ENCODE measurements around the gene MUS81.
A peak's percentile ranks its signal among the peaks of the same experiment; 100 is the strongest.

Gene MUS81

GRCh38 chr11:65872586-65873317 lies 12.5 kb downstream of the MUS81 start, which contains the start of gene EFEMP2:
Gene EFEMP2 (minus strand): TSS chr11:65872800. CDS start chr11:65872354, 446 bp downstream.
- no peak for DNase-seq (ENCODE audit: low read depth in 2 of 2)

- peak; percentile 94 to 95 for DNase-seq (ENCODE audit: low read depth in 2 of 2)
Measured at GRCh38 chr11:65873318-65874156, 13.3 kb downstream of the MUS81 start.

GRCh38 chr11:65879617-65880016 lies 19.4 kb downstream of the MUS81 start, which contains the start of gene CTSW:
Gene CTSW (plus strand): TSS chr11:65879837. CDS start chr11:65879855, 18 bp downstream.
- DNase-seq (ENCODE audit: low read depth in 2 of 2): no peak

- no peak for DNase-seq (ENCODE audit: low read depth in 2 of 2)
Measured at GRCh38 chr11:65880027-65880426, 19.8 kb downstream of the MUS81 start.

- no peak for DNase-seq (ENCODE audit: low read depth in 2 of 2)
Measured at GRCh38 chr11:65880844-65881421, 20.7 kb downstream of the MUS81 start.

- no peak for DNase-seq (ENCODE audit: low read depth in 2 of 2)
Measured at GRCh38 chr11:65882120-65883057, 22.2 kb downstream of the MUS81 start.

- DNase-seq (ENCODE audit: low read depth in 2 of 2): no peak
Measured at GRCh38 chr11:65883058-65883761, 23.0 kb downstream of the MUS81 start.

GRCh38 chr11:65883786-65884715 lies 23.8 kb downstream of the MUS81 start:
- no peak for DNase-seq (ENCODE audit: low read depth in 2 of 2)

- peak; percentile 71 to 73 for DNase-seq (ENCODE audit: low read depth in 2 of 2)
Measured at GRCh38 chr11:65884716-65885092, 24.5 kb downstream of the MUS81 start.

GRCh38 chr11:65885231-65885630 lies 25.0 kb downstream of the MUS81 start:
- DNase-seq (ENCODE audit: low read depth in 2 of 2): no peak

- DNase-seq (ENCODE audit: low read depth in 2 of 2): no peak
Measured at GRCh38 chr11:65885808-65886536, 25.7 kb downstream of the MUS81 start.

GRCh38 chr11:65886826-65887722 lies 26.8 kb downstream of the MUS81 start:
- DNase-seq (ENCODE audit: low read depth in 2 of 2): no peak

- no peak for DNase-seq (ENCODE audit: low read depth in 2 of 2)
Measured at GRCh38 chr11:65887723-65888162, 27.5 kb downstream of the MUS81 start.

- peak; percentile 95 to 97 for DNase-seq (ENCODE audit: low read depth in 2 of 2)
Measured at GRCh38 chr11:65888163-65888814, 28.1 kb downstream of the MUS81 start, which contains the start of gene FIBP. Gene FIBP (minus strand): TSS chr11:65888471. CDS start chr11:65888418, 53 bp downstream.

GRCh38 chr11:65890324-65891218 lies 30.3 kb downstream of the MUS81 start, which contains the start of gene CCDC85B:
Gene CCDC85B (plus strand): TSS chr11:65890673. CDS start chr11:65890784, 111 bp downstream.
- peak; percentile 99 for DNase-seq (ENCODE audit: low read depth in 2 of 2)
